GM19395 (cell line): ENCODE measurements around the gene IFT25.
"Not testable (repeated sequence)": the region's sequence is repeated elsewhere in the genome, so short reads cannot be mapped to it uniquely, and the experiment has no call there.

ENCODE experiments used
- ATAC-seq: cut with Tn5 transposase; IDR thresholded peaks from one replicate; pipeline ENCODE4 v1.9.1; 2021; ENCODE audit warnings: mild to moderate bottlenecking, moderate library complexity; ENCODE audit not compliant: unreplicated experiment

IFT25 gene

DNA sequence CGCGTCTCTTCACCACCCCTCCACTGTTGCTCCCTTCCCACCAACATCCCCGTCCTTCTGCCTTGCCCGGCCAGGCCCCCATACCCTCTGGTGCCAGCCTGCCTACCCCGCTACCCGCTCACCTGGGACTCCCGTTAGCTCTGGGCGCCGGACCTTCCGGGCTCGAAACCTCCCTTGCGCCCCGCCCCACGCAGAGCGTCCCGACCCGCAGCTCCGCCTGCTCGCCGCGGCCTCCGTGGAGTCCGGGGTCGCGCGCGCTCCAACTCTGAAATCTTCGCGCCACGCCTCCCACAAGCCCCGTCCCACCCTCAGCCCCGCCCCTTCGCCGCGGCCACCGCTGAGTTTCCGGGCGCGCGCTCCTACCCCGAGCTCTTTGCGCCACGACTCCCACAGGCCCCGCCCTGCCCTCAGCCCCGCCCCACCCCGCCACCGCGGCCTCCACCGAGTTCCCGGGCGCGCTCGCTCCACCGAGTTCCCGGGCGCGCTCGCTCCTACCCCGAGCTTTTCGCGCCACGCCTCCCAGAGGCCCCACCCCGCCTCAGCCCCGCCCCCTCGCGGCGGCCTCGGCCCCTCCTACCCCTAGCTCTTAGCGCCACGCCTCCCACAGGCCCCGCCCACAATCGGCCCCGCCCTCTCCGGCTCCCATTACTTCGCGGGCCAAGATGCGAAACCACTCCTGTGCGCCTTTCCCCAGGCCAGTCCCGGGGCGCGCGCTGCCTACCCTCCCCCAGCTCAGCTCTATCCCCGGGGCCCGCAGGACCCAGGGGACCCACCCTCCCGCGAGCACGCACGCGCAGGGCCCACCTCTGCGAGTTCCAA, at the start of gene IFT25:
TSS of gene IFT25 (minus strand) at position 267 of the 819 bp plus-strand sequence. CDS start 5,617 bp downstream, outside the sequence.
- ATAC-seq: peak; percentile 69

DNA sequence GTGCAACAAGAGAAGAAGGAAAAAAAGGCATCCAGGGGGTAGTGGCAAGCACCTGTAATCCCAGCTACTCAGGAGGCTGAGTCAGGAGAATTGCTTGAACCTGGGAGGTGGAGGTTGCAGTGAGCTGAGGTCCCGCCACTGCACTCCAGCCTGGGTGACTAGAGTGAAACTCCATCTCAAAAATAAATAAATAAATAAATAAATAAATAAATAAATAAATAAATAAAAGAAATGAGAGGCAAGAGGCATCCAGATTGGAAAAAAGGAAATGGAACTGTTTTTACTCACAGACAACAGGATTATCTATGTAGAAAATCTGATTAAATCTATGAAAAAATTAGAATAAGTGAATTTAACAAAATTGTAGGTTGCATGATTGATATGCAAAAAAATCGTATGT, 49.0 kb upstream of the IFT25 start:
- not testable (repeated sequence) for ATAC-seq

DNA sequence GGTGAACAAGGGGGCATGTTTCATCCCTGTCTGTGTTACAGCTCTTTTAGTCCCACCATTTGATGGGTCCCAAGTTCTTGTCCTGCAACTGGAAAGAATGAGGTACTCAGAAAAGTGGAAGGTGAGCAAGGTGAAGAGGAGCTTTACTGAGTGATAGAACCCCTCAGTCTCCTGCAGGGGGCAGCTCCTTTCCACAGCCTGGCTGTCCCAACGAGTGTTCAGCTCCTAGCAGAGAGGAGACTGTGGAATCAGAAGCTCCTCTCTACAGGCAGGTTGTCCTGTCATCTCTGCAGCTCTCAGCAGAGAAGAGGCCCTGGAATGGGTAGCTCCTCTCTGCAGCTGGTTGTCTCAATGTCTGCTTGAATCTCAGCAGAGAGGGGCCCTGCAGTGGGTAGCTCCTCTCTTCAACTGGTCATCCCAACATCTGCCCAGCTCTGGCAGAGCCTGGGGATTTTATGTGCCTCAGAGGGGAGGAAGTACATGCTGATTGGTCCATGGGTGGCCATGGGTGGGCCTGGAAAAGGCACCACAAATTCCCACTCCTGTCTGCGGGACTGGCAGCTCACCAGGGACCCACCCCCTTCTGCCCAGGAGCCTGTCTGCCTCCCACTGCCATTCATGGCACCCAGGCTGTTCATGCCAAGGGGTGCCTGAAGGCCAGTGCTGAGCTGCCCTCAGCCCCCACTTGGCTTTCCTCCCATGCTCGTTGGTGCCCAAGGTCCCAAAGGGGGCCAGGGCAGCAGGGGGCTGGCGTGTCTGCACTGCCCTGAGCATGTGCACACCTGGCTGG, 46.8 kb upstream of the IFT25 start:
- no peak for ATAC-seq

DNA sequence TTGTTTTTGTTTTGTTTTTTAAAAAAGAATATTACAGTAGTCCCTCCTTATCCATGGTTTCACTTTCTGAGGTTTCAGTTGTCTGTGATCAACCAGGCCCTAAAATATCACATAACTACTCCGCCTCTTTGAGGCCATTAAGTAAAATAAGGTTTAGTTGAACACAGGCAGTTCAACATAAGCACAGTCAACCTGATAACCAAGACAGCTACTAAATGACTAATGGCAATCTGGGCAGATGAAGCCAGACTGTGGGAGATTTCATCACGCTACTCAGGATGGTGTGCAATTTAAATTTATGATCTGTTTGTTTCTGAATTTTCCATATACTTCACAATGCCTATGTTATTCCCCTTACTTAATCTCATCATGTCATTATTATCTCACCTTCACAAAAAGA, 42.4 kb upstream of the IFT25 start:
- no peak for ATAC-seq

DNA sequence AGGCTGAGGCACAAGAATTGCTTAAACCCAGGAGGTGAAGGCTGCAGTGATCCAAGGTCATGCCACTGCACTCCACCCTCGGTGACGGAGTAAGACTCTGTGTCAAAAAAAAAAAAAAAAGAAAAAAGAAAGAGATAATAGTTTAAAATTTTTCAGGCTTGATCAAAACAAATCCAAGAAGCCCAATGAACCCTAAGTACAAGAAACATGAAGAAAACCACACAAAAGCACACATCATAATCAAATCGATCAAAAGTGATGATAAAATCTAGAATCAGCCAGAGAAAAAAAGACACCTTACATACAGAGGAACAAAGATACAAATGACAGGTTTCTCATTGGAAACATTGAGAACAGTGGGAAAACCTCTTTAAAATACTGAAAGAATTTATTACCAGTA, 41.0 kb upstream of the IFT25 start:
- ATAC-seq: no peak

DNA sequence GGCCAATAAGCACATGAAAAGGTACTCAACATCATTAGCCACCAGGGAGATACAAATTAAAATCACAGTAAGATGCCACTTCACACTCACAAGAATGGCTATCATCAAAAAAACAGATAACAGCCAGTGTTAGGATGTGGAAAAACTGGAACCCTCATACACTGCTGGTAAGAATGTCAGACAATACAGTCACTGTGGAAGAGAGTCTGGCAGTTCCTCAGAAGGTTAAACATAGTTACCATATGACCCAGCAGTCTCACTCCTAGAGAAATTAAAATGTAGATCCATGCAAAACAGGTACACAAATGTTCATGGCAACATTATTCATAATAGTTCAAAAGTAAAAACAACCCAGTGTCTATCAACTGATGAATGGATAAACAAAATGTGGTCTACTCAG, 39.2 kb upstream of the IFT25 start:
- ATAC-seq: no peak

DNA sequence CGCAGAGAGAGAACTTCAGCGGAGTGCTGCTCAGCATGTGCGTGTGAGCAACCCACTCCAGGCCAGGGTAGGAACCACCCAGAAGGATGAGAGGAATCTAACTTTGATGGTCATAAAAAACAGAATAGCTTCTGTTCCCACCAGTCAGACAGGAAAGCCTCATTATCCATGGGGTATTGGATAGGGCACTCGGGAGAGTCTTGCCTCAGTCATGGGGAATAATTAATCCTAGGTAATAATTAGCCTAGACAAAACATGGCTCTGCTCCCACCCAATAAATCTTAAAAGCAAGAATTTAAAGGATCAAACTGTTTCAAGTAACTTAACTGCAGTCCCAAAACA, 37.2 kb upstream of the IFT25 start:
- ATAC-seq: no peak

DNA sequence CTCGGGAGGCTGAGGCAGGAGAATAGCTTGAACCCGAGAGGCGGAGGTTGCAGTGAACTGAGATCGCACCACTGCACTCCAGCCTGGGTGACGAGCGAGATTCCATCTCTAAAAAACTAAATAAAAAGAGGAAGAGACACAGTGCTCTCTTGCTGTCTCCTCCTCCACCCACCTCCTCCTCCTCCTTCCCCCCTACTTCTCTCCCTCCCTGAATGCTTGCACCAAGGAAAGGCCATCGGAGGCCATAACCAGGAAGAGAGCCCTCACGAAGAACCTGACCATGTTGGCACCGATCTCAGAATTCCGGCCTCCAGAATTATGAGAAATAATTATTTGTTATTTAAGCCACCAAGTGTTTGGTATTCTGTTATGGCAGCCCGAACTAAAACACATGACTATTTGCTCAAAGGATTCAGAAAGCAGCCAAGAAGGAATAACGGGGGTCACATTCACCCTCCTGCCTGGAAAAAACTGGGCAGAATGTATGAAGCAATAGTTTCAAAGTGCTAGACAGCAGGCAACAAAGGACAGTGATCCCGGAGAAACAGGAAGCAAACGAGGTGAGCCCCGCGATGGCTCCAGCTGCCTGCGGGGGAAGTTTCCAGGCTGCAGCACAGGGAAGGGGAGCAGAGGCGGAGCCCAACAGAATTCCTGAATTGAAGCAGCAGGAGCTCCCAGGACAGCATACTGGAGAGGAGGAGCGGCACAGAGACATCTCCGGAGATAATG, 36.7 kb upstream of the IFT25 start:
- ATAC-seq: no peak

DNA sequence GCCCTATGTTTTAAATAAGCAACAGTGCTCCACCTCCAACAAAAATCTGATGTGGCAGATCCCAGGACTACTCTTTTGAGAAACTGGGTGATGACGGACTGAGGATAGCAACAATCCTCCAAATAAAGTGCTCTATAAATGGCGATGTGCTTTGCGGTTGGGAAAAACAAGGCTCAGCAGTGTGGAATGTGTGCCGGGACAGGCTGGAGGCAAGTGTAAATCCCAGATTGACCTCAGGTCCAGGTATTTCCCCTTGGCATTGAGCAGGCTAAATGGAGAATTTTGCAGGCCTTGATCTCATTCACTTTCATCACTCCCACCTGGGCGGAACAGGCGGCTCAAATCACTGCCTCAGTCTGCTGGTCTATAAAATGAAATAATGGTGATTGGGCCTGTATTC, 35.7 kb upstream of the IFT25 start:
- ATAC-seq: no peak

DNA sequence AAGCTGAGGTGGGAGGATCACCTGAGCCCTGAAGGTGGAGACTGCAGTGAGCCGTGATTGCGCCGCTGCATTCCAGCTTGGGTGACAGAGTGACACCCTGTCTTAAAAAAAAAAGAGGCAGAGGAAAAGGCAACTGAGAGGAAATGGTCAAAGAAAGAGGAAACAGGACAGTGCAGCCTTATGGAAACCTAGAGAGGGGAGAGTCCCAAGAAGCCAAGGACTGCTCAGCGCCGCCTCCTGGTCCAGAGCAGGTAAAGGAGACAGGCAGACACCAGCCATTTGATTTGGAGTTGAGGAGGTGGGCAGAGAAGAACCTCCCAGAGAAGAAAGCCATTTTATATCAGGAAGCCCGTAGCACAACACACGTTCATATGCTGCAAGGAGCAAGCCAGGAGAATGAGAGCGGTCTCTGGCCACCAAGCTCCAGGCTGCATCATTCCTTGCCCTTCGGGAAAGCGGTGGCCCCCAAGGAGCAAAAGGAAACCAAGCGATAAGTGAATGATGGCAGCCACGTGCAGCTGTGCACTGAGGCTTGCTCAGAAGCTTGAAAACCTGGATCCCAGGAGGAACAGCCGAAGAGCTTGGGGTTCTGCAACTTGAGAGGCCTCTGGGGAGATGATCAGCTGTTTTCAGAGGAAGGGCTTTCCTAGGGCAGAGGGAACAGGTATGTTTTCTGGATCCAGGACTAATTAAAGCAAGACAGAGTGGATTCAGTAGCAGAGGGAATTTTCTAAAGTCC, 34.4 kb upstream of the IFT25 start:
- no peak for ATAC-seq

DNA sequence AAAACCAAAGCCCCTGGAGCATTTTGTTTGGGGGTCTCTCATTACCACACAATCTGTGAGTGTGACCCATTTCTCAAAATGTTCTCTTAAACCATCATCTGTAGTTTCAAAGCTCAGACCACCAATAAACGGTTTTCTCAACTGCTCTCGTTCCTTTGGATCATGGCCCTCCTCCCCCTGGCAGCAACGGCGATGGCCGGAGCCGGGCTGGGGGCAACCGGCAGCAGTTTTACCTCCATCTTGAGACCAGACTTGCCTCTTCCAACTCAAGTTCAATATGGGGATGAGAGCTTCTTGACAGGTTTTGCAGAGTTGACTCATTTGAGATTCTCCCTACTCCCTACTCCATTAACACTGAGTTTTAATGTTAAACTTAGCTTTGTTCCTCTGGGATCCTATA, 30.4 kb upstream of the IFT25 start:
- ATAC-seq: no peak

DNA sequence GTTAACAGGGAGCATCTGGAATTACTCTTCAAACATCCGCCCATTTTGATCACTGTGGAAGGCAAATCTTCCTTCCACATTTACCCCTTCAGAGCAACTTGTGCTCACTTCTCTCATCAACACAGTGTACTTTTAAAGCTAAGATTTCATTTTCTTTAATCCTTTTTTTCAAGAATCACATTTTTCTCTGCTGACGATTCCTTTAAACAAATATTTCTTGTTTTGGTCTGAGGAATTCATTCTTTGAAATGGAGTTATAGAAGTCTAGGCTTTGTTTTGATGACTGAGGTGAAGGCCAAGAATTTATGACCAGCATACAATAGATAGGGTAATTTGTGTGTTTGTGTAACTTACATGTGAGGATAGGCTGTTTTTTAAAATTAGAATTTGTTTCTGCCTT, 26.2 kb upstream of the IFT25 start:
- ATAC-seq: no peak

DNA sequence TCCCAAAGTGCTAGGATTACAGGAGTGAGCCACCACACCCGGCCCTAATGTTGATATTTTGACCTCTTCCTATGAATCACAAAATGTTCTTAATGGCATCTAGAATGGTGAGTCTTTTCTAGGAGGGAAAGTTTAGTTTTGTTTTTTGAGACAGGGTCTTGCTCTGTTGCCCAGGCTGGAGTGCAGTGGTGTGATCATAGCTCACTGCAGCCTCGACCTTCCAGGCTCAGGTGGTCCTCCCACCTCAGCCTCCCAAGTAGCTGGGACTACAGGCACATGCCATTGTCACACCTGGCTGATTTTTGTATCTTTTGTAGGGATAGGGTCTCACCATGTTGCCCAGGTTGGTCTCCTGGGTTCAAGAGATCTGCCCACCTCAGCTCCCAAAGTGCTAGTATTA, 23.8 kb upstream of the IFT25 start:
- ATAC-seq: not testable (repeated sequence)

DNA sequence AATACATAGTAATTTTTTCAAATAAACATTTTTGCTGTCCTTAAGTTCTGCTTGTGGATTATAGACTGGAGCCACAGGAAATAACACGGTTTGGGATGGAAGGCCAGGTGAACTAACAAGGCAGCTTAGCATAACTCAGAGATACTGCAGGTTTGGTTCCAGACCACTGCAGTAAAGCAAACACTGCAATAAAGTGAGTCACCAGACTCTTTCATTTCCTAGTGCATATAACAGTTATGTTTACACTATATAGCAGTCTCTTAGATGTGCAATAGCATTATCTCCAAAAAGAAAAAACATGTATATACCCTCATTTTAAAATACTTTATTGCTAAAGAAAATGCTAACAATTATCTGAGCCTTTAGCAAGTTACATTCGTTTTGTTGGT, 22.6 kb upstream of the IFT25 start:
- ATAC-seq: no peak

DNA sequence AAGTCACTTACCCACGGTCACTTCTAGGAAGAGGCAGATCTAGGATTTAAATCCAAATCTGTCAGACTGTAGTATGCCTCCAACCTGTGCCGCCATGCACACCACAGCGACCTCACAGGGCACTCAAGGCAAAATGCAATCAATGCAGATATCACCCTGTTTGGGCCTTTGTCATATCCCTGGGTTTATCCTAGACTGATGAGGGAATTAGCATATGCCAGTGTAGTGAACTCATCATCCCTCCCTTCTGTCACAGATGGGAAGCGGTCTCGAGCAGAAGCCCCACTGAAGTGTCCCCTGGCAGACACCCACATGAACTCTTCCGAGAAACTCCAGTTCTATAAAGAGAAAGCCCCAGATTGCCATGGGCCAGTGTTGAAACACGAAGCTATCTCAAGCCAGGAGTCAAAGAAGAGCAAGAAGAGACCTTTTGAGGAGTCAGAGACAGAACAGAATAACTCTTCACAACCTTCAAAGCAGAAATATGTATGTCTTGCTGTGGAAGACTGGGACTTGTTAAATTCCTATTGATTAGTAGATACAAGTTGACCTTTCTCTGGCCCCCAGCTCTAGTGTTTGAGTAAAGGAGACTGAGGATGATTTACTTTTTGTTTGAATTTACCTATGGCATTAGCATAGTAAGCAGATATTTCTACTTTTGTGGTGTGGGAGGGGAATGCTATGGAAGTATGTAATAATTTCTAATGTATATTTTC, 22.1 kb upstream of the IFT25 start:
- ATAC-seq: no peak

DNA sequence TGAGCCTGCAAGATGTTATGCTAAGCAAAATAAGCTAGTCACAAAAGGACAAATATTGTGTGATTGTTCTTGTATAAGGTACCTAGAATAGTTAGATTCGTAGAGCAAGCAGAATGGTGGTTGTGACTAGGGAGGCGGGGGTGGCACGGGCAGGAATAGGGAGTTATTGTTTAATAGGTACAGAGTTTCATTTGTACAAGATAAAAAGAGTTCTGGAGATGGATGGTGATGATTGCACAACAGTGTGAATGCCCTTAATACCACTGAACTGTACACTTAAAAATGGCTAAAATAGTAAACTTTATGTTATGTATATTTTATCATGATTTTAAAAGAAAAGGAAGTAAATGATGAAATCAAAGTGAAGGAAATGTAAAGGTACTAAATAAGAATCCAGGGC, 21.3 kb upstream of the IFT25 start:
- ATAC-seq: no peak

DNA sequence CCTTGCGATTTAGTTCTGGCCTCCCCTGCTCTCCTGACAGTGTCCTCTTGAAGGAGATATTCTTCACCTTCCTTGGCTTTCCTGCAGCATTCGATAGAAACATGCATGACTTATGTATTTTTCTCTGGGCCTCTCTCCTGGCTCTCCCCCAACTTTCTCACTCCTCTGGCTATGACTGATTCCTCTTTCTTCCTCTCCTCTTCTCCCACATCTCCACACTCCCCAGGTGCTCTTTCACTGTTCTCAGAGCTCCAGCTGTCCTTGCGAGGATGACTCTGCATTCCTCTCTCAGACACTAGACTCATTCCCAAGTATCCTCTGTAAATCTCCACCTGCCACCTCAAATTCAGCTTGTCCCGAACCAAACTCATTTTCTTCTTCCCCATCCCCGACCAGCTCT, 18.6 kb upstream of the IFT25 start:
- no peak for ATAC-seq

DNA sequence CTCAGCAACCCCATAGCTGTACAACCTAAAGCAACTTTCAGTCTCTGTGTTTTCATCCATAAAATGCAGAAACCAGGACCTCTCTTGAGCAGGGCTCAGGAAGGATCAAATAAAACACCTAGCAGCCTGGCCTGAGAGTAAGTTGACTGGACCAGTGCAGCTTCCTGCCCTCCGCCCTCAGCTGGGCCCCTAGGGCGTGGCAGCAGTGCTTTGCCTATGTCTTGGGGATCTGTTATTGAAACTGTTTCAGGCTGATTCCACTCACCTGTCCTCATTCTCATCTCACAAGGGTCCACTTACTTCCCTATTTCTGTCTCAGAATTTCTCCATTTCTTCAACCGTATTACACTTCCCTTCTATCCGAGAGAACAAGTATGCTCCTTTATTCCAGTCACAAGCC, 18.0 kb upstream of the IFT25 start:
- no peak for ATAC-seq

DNA sequence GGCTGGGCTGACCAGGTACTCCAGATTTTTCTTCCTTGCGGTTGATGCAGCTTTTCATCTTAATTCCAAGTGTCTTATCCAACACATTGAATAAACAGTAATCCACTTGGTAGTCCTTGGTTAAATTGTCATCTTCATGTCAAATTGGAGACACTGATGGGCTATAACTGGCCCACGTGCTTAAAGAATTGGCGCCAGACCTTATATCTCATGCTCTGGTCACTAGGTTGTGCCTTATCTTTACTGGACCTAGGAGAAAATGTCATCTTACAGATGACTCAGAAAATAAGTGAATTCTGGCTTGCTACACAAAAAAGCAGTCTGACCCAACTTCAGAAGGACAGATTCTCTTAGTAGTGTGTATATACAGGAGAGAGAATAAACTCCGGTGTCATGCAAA, 16.9 kb upstream of the IFT25 start:
- no peak for ATAC-seq

DNA sequence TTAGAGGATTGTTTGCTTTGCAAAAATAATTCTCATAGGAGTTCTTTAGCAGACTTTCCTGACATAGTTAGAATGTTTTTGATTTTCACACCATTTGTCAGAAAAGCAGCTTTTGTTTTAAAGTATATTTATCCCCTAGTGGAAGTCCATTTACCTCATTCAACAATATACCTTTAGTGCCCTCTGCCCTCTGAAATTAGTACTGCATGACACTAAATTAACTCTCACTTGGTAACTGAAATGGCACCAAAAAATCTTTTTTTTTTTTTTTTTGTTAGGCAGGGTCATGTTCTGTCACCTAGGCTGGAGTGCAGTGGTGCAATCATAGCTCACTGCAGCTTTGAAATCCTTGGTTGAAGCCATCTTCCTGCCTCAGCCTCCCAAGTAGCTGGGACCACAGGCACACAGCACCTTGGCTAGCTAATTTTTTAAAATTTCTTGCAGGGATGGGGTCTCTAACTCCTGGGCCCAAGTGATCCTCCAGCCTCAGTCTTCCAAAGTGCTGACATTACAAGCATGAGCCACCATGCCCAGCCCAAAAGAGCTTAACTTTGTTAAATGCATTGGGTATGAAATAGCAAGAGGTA, 14.3 kb upstream of the IFT25 start:
- no peak for ATAC-seq
